Measurements from ENCODE around the gene MSH3.
A peak's percentile ranks its signal among the peaks of the same experiment; 100 is the strongest.
"Not testable (repeated sequence)": the region's sequence is repeated elsewhere in the genome, so short reads cannot be mapped to it uniquely, and the experiment has no call there.

Gene MSH3

GRCh38 chr5:80853413-80853812 lies 199.0 kb downstream of the MSH3 start:
- no peak for DNase-seq (ENCODE audit: low read depth)

- DNase-seq (ENCODE audit: low read depth) = no peak
Measured at GRCh38 chr5:80854583-80854982, 200.1 kb downstream of the MSH3 start.

GRCh38 chr5:80860924-80861613 lies 206.6 kb downstream of the MSH3 start:
- no peak for DNase-seq (ENCODE audit: low read depth)

GRCh38 chr5:80863708-80864107 lies 209.3 kb downstream of the MSH3 start:
- no peak for DNase-seq (ENCODE audit: low read depth)

- DNase-seq (ENCODE audit: low read depth) = no peak
Measured at GRCh38 chr5:80864109-80864508, 209.7 kb downstream of the MSH3 start.

- DNase-seq (ENCODE audit: low read depth) = no peak
Measured at GRCh38 chr5:80864706-80865435, 210.4 kb downstream of the MSH3 start.

GRCh38 chr5:80865551-80865950 lies 211.1 kb downstream of the MSH3 start:
- DNase-seq (ENCODE audit: low read depth) = no peak

GRCh38 chr5:80866371-80866770 lies 211.9 kb downstream of the MSH3 start:
- DNase-seq (ENCODE audit: low read depth) = no peak

- no peak for DNase-seq (ENCODE audit: low read depth)
Measured at GRCh38 chr5:80867233-80867632, 212.8 kb downstream of the MSH3 start.

- DNase-seq (ENCODE audit: low read depth) = no peak
Measured at GRCh38 chr5:80870442-80870841, 216.0 kb downstream of the MSH3 start.

- DNase-seq (ENCODE audit: low read depth) = peak; percentile 0
Measured at GRCh38 chr5:80871541-80871961, 217.1 kb downstream of the MSH3 start.

- no peak for DNase-seq (ENCODE audit: low read depth)
Measured at GRCh38 chr5:80874162-80874561, 219.7 kb downstream of the MSH3 start.

- no peak for DNase-seq (ENCODE audit: low read depth)
Measured at GRCh38 chr5:80877592-80877991, 223.1 kb downstream of the MSH3 start.

- DNase-seq (ENCODE audit: low read depth) = no peak
Measured at GRCh38 chr5:80881726-80882125, 227.3 kb downstream of the MSH3 start.

- not testable (repeated sequence) for DNase-seq (ENCODE audit: low read depth)
Measured at GRCh38 chr5:80883390-80883789, 228.9 kb downstream of the MSH3 start.

GRCh38 chr5:80884086-80884813 lies 229.8 kb downstream of the MSH3 start:
- no peak for DNase-seq (ENCODE audit: low read depth)

- DNase-seq (ENCODE audit: low read depth) = no peak
Measured at GRCh38 chr5:80884929-80885328, 230.5 kb downstream of the MSH3 start.

- no peak for DNase-seq (ENCODE audit: low read depth)
Measured at GRCh38 chr5:80885396-80886000, 231.0 kb downstream of the MSH3 start.

GRCh38 chr5:80894083-80894482 lies 239.6 kb downstream of the MSH3 start:
- DNase-seq (ENCODE audit: low read depth) = no peak

- DNase-seq (ENCODE audit: low read depth) = no peak
Measured at GRCh38 chr5:80895523-80895922, 241.1 kb downstream of the MSH3 start.

GRCh38 chr5:80902624-80903023 lies 248.2 kb downstream of the MSH3 start:
- not testable (repeated sequence) for DNase-seq (ENCODE audit: low read depth)

- no peak for DNase-seq (ENCODE audit: low read depth)
Measured at GRCh38 chr5:80904533-80905187, 250.2 kb downstream of the MSH3 start.

Data from activated T-helper 9 cell treated with anti-CD3 and anti-CD28 coated beads, Interleukin-2, amount 50 U/mL, for 16 hours (primary cell).